Measurements from ENCODE around the gene LBHD2.

DNA sequence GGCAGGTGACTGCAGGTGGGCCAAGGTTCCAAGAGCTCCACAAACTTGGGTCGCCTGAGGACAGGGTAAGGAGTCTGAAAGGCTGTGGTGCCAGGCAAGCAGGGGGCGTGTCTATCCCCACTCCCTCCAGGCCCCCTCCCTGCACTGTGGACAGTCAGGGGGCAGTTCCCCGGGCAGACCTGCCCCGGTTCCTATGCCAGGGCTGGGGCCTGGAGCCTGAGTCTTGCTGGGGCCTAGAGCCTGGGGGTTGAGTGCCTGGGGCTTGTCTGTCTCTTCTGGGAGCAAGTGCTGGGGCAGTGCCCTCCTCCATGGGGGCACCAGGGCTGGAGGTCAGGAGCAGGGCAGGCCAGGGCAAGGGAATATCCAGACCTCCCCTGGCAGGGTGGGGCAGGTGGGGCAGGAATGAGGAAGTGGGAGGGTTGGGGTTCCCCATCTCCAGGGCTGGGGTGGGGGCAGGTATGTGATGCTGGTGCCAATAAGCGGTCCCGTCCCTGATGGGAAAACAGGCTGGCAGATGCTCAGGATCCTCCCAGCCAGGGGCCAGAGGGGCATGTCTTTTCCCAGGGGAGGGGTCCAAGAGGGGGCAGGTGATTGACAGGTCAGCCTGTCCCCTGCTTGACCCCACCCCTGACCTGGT is 27.3 kb downstream of the LBHD2 start:
- TF ChIP-seq CTCF (IDR thresholded peaks at IDR 0.05) (no peak), POLR2A (IDR thresholded peaks at IDR 0.05) (no peak), EP300 (IDR thresholded peaks at IDR 0.05) (no peak)
